NCI-H748 (cell line): ENCODE results near the gene OFD1.
A peak's percentile ranks its signal among the peaks of the same experiment; 100 is the strongest.
"Not testable (repeated sequence)": the region's sequence is repeated elsewhere in the genome, so short reads cannot be mapped to it uniquely, and the experiment has no call there.

Experiments
- DNase-seq: peaks from one replicate; lab custom pipeline; 2025; ENCODE audit not compliant: unreplicated experiment; lab: John Stamatoyannopoulos, UW

OFD1 gene

DNA sequence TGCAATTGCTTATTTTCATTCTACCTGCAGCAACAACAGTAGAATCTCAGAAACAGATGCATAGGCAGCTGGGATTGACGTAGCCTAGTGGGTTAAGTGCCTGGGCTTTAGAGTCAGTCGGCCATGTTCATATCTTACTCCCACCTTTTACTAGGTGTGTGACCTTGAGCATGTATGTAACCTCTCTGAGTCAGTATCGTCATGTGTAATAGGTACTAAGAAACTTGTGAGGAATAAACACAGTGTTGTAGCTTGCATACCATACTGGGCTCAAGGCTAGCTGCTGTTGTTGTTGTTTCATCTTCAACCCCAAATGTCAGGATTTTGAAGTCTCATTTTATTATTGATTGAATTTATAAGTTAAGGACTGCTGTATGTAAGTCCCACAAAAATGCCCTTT lies 31.4 kb upstream of the OFD1 start:
- no peak for DNase-seq

DNA sequence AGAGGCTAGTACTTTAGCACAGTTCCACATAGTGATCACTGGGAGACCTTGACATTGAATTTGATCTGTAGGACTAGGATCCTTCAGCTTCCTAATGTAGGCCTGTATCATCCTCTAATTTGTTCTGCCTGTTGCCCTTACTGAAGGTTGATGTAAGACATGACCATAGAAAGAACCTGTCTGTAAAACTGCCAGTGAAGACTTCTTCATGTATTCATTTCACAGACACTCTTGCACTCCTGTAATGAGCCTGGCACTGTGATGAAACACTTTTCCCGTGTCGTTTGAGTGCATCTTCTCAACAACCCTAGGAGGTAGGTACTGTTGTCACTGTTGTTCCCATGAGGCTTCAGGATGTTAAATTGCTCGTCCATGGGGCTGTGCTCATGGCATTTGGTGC lies 31.0 kb upstream of the OFD1 start:
- no peak for DNase-seq

DNA sequence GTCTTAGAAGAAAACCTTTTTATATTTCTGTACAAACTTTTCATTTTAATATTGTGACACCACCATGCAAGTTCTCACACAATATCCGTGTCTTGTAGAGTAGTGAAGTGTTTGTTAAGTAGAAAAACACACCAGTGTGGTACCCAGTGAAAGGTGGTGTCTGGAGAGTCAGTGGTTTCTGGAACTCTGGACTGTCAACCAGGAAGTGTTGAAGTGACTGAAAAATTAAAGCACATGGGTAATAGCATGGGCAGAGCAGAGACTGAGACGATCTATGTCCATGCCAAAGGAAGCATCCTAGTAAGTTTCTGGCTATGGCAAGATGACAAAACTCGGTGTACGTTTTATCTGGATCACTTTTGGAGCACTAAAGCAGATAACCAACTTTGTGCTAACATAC lies 23.4 kb upstream of the OFD1 start:
- no peak for DNase-seq

DNA sequence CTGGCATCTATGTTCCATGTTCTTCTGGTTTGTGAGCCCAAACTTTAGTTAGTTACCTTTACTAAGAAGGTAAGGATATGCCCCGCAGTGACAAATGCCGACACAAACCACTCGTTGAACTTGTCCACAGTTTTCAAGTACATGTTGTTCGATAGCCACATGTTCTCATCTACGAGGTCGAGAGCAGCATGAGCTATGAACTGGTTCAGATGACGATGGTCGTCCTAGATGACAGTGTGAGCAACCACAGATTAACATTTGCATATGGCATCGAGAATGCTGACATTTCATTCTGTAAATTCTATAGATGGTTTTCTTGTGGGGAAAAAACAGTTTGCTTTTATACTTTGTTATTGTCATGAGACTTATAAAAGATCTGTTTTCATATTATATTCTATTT lies 18.1 kb upstream of the OFD1 start:
- DNase-seq: no peak

DNA sequence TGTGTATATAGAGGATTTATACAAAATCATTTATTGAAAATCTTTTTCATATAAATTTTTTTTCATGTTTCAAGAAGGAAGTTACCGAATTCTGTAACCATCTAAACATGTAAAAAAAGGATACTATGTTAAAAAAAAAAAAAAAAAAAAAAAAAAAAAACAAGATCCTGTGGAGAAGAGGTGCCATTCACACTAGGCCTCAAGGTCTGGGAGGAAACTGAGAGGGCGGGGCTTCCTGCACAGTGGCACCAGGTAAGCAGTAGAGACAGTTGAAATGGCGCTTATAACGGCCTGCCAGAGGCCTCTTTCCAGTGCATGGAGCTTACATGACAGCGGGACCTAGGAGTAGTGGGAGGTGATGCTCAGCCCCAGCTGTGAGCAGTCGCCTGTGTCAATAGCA lies 17.6 kb upstream of the OFD1 start:
- no peak for DNase-seq

DNA sequence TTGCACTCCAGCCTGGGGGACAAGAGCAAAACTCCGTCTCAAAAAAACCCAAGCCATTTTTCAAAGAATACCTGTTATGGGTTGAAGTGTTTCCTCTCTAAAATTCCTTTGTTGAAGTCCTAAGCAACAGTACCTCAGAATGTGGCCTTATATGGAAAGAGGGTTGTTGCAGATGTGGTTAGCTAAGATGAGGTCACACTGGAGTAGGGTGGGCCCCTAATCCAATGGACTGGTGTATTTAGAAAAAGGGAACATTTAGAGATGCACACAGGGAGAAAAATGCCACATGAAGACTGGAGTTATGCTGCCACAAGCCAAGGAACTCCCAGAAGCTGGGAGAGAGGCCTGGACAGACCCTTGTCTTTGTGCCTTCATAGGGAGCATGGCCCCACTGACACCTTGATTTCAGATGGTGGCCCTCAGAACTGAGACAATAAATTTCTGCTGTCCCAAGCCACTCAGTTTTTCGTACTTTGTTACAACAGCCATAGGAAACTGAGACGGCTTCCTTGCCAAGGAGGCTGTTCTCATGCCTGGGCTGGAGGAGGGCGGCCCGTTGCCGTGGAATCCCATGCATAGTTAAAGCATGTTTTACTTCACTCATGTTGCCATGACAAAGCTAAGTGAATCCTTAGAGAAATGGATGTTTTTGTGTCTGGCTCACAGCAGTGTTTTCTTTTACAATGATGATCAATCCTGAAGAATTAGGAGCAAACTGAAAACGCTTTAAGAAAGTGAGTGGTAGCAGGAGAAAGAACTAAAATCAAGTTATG lies 16.7 kb upstream of the OFD1 start:
- DNase-seq: no peak

DNA sequence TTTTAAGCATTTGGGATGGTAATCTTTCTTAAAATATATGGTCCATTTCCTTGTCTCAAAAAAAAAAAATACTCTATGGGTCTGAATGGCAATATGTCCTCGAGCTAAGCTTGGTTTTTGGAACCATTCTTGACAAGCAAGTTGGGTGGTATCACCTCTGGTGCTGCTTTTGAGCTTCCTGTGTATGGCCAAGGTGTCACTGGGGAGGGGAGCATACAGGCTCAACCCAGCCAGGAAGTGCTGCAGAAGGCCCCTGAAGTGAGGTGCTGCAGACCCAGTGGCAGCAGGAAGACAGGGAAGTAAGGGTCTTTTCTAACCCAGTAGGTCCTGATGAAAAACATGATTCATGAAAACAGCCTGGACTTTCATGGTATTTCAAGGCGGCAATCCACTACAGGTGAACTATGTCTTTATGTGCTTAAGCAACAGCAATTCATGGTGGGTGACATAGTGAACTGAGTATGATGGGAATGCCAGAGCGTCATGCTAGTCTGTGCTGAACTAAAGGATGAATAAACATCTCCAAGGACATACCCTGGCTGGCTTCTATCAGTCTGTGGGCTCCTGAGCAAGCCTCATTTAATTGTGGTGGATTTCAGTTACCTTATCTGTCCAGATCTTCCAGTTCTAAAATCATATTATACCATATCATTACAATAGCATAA lies 15.2 kb upstream of the OFD1 start:
- DNase-seq: no peak

DNA sequence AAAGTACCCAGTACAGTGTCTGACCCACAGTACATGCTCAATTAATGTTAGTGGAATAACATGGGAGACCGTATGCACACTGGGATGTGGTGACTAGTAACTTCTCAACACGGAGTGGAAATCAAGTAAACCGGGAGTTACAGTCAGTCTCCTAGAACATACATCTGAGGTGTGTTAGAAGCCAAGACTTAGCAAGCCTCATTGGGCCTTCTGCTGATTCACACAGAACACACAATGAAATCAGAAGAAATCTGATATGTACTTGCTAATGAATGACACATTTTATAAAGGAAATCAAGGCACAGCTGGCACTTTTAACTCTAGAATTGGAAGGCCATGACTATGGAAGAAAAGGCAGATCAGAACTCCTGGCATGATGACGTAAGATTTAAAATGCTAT lies 13.2 kb upstream of the OFD1 start:
- DNase-seq: no peak

DNA sequence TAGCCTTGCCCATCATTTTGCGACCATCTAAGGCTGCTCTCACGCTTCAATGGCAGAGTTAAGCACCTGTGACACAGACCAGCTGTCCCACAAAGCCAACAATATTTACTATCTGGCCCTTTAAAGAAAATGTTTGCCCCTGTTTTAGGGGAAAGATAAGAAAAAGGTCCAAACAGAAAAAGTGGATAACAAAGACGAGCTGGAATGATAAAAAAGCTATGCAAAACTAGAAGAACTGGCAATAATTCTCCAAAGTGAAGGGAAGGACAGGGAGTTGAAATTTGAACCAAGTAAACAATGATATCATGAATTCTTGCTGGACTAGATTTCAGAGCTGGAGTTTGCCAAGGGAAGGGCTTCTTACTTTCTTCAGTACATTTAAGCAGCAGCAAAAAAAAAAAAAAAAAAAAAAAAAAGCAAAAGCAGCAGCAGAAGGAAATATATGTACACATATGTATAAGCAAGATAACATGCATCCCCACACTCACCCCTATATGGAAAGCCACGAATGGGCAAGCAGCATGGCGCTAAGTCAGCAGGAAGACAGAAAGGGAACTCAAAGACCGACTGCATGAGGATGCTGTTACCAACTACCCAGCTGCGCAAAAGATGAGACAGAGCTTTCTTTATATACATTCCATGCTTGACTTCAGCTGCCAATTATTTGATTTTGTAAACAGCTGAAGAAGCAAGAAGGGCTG lies 12.6 kb upstream of the OFD1 start:
- DNase-seq: no peak

DNA sequence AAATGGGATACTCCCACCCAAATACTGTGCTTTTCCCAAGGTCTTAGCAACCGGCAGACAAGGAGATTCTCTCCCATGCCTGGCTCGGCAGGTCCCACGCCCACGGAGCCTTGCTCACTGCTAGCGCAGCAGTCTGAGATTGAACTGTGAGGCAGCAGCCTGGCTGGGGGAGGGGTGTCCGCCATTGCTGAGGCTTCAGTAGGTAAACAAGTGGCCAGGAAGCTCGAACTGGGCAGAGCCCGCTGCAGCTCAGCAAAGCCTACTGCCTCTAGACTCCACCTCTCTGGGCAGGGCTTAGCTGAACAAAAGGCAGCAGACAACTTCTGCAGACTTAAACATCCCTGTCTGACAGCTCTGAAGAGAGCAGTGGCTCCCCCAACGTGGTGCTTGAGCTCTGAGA lies 9.7 kb upstream of the OFD1 start:
- not testable (repeated sequence) for DNase-seq

DNA sequence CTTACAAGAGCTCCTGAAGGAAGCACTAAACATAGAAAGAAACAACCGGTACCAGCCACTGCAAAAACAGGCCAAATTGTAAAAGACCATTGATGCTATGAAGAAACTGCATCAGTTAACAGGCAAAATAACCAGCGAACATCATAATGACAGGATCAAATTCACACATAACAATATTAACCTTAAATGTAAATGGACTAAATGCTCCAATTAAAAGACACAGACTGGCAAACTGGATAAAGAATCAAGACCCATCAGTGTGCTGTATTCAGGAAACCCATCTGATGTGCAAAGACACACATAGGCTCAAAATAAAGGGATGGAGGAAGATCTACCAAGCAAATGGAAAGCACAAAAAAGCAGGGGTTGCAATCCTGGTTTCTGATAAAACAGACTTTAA lies 8.0 kb upstream of the OFD1 start:
- not testable (repeated sequence) for DNase-seq

DNA sequence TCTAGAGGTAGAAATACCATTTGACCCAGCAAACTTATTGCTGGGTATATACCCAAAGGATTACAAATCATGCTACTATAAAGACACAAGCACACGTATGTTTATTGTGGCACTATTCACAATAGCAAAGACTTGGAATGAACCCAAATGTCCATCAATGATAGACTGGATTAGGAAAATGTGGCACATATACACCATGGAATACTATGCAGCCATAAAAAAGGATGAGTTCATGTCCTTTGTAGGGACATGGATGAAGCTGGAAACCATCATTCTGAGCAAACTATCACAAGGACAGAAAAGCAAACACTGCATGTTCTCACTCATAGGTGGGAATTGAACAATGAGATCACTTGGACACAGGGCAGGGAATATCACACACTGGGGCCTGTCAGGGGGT lies 4.0 kb upstream of the OFD1 start:
- not testable (repeated sequence) for DNase-seq

DNA sequence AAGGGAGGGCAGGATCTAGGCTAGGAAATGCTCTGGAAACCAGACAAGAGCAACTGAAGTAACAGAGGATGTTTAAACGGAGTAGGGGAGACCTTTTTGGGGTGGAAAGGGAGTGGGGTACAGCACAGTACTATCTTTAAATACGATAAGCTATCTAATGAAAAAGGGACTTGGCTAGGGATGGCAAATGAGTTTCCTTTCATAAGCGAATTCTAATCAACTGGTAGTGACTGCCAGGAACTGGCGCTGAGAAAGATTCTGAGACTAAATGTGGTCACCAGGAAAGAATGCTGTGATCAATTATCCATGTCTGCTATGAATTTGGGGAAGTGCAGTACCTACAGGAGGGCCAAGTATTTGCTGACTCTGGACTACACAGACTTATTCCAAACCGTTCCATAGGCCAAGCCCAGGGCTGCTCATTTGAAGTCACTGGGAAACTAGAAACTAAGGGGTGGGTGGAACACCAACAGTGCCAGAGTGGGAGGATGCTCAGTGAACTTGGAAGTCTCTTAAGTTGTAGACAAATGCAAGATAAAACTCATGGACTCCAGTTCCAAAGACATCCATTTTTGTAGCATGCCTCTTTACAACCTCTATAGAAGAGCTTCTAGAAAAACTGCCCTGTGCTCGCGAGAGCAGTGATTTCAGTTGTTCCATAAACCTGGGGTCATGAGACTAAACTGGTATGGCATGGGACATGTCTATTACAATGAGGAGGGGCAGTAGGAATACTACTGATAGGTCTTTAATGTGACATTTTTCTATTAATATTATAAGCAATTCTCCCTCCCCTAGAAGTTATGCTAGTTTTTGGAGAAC lies 2.1 kb upstream of the OFD1 start:
- DNase-seq: no peak

DNA sequence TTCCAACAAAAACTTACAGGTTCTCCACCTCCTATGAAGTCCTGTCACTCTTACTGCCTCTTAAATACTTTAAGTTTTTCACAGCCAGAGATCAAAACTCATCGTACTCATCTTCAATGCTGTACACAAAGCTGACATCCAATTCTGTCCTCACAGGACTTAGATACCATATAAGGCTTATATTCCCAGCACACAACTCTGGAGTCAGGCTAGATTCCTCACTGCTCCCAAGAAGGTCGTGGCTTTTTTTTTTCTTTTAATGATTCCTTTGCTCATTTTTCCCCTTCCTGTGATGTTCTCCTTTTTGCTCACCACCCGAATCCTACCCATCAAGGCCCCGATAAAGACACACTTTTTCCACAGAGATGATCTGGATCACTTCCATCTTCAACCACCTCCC lies 1.0 kb upstream of the OFD1 start:
- DNase-seq: no peak

DNA sequence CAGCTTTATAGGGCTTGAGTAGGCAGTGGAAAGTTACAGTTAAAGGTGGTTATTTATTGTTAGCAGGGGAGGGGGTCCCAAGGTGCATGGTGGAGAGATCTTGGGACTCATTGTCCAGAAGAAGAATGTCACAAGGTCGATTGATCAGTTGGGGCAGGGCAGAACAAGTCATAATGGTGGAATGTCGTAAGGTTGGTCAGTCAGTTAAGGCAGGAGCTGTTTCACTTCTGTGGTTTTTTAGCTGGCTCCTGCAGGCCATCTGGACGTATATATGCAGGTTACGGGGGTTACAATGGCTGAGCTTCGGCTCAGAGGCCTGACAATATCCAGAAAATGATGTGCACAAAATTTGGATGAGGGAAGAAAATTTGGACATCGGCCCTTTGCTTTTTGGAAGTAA lies 7.1 kb downstream of the OFD1 start:
- DNase-seq: no peak

DNA sequence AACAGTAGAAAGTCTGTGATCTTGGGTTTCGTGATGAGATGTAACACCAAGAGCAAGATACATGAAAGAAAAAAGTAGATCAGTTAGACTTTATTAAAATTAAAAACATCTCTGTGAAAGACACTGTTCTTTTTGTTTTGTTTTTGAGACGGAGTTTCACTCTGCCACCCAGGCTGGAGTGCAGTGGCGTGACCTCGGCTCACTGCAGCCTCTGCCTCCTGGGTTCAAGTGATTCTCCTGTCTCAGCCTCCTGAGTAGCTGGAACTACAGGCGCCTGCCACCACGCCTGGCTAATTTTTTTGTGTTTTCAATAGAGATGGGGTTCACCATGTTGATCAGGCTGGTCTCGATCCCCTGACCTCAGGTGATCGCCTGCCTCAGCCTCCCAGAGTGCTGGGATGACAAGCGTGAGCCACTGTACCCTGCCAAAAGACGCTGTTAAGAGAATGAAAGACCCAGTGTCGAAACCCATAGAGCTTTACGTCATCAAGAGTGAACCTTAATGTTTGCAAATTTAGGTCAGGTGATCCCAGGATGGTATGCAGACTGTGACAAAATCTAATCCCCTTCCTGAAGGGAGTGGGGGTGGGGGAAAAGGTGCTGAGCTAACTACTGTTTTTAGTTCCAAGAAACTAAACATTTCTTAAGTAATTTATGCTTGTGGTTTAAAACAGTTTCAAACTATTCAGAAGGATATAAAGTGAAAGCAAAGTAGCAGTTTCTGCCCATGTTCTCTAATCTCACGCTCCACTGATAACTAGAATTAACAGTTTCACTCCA lies 8.0 kb downstream of the OFD1 start:
- no peak for DNase-seq

DNA sequence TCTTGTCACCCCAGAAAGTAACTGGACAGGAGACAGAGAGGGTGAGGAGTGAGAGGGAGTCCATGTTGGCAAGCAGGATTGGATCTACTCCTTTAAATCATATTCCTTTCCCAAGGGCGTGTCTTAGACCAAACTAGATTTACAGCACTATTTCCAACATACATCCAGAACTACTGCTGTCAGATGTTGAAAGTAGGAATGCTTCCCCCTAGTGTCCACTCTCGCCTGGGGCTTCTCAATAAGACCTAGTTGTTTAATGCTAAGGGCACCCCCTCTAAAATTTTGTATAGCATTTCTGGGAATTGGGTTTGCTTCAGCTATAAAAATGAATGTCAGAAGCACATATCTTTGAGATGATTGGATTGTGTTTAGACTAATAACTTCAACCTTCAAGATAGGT lies 13.3 kb downstream of the OFD1 start:
- DNase-seq: peak; percentile 32

DNA sequence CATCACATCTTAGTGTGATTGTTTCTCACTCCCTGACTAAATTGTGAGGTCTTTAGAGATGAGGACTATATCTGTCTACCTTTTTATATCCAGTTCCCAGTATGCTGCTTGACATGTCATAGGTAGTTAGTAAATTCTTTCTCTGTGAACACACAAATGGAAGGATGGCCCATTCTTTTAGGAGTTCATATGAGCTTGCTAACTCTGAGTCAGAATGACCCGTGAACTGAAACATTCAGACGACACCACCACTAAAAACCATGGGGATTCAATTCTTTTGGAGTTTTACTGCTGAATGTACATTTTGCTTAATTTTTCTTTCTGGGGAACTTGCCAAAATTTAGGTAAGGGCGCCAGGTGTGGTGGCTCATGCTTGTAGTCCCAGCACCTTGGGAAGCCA lies 13.9 kb downstream of the OFD1 start:
- DNase-seq: no peak

DNA sequence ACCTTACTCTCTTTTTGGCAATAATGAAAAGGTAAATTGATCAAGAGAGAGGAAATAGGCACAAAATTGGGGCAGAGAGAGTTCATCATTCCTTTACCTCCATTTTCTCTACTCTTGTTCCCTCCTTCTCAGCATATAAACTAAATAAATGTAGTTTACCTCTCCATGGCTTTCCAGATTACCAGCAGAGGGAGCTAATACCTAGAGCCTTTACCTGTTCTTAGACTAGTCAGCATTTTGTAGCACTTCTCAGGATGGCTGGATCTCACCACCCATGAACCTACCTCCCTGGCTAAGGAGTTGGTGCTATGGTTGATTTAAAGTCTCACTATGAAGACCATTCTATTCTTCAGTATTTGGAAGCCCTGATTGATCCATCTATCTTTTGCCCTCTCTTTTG lies 15.7 kb downstream of the OFD1 start:
- peak; percentile 58 for DNase-seq

DNA sequence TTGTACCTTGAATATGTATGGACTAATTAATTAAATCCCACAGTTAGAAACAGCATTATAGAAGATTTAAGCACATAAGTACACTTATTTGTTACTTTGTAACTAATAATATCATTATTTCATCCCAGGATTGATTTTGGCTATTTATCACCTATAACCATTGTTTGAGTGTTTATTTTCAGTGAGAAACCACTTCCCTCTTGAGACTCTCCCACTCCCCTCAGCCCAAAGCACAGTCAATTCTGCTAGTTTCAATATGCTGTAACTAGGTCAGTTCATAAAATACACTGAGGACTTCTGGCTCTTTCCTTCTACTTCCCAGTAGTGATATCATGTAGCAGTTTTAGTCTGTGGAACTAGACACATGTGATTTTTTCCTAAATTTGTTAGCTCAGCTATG lies 16.3 kb downstream of the OFD1 start:
- DNase-seq: no peak

DNA sequence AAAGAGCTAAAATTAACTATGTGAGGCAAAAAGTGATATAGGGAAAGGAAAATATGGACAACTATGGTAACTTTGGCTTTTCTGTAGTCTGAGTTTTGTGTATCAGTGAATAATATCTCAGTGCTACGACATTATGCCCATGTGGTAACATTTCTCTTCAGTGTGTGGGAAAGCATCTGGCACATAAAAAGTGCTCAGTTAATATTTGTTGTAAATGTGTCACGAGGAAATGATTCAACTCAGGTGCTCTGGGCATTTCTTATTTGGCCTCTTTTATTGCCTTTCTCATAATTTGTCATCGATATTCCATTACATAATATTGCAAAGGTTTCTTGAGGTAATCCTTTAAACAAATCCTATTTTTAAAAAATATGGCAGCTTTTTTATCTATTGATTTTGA lies 17.6 kb downstream of the OFD1 start:
- DNase-seq: no peak
